ENCODE measurements around the gene MRPL4. TPM values are rescaled to one million over a fixed set of nuclear protein-coding genes. Genes with fewer than 3 reads are reported as not detected.

The MRPL4 gene
- total RNA-seq, 4 donors from 2014 or later: 39.9 to 78.0 (median 61.7) TPM

DNA sequence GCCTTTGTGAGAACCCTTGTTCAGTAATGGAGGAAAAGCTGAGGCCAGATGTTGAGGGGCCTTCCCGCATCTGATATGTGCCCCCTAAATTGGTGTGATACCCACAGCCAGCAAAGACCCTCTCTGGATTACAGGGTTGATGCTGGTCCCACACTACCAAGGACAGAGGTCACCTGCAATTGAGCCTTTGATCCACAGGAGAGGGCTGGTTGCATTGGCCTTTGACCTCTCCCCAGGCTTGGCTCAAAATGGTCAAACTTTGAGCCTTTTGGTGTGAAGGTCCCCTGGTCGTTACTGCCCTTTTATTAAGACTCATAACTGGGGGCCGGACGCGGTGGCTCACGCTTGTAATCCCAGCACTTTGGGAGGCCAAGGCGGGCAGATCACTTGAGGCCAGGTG lies 8.4 kb upstream of the MRPL4 start:
- Histone ChIP-seq H3K4me1 (no peaks in the 10 kb centered on the region), H3K4me3 (no peak overlapping the region), H3K9me3 (no peaks in the 10 kb centered on the region), H3K36me3 (no peaks in the 10 kb centered on the region), H3K27me3 (no peaks in the 10 kb centered on the region), H3K27ac (replicated peaks in 1 of 4) (no peak overlapping the region)
- TF ChIP-seq EP300 (IDR thresholded peaks at IDR 0.05) (no peak), POLR2A (IDR thresholded peaks at IDR 0.05; ENCODE audit: low read depth) (no peak), POLR2AphosphoS5 (IDR thresholded peaks at IDR 0.05) (no peak)
- TF ChIP-seq, protein P1, sequence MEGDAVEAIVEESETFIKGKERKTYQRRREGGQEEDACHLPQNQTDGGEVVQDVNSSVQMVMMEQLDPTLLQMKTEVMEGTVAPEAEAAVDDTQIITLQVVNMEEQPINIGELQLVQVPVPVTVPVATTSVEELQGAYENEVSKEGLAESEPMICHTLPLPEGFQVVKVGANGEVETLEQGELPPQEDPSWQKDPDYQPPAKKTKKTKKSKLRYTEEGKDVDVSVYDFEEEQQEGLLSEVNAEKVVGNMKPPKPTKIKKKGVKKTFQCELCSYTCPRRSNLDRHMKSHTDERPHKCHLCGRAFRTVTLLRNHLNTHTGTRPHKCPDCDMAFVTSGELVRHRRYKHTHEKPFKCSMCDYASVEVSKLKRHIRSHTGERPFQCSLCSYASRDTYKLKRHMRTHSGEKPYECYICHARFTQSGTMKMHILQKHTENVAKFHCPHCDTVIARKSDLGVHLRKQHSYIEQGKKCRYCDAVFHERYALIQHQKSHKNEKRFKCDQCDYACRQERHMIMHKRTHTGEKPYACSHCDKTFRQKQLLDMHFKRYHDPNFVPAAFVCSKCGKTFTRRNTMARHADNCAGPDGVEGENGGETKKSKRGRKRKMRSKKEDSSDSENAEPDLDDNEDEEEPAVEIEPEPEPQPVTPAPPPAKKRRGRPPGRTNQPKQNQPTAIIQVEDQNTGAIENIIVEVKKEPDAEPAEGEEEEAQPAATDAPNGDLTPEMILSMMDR (IDR thresholded peaks at IDR 0.05): no peak
- intact Hi-C loops (cut with DNase I): no loop called here
- WGBS: 95% methylated on average over 7 of the region's 7 CpGs
- no peak for DNase-seq (ENCODE audit: extremely low spot score)

DNA sequence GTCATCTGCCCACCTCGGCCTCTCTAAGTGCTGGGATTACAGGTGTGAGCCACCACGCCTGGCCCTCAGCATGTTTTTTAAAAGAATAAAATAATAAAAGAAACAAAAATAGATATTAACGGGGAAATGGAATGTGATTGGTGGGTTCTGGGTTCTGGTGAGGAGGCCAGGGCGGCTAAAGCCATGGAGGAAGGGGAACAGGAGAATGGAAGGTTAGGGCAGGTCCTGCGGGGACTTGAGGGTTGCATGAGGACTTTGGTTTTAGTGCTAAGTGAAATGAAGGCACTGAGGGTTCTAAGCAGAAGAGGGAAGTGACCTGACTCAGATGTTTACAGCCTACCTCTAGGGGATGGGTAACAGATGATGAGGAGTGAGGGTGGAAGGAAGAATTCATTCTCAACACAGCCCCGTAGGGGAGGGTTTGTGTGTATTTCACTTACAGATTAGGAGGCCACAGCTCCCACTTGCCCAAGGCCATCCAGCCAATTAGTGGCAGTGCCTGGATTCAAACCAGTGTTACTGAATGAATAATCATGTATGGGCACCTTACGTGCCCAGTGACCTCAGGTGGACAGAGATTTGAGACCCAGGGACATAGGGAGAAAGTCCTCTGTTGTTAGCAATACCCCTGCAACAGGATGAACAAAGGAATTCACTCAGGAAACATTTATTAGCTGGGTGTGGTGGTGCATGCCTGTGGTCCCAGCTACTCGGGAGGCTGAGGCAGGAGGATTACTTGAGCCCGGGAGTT lies 6.7 kb upstream of the MRPL4 start:
- no peak for TF ChIP-seq POLR2AphosphoS5 (IDR thresholded peaks at IDR 0.05)
- no peak overlapping the region for H3K27ac ChIP-seq (replicated peaks in 1 of 4)
- no peaks in the 10 kb centered on the region for H3K36me3 ChIP-seq
- H3K27me3 ChIP-seq: no peaks in the 10 kb centered on the region
- no peak for DNase-seq (ENCODE audit: extremely low spot score)
- H3K9me3 ChIP-seq: no peaks in the 10 kb centered on the region
- WGBS: 86% methylated on average over 9 of the region's 9 CpGs
- H3K4me1 ChIP-seq: peaks cover 6 to 9% (median 7%) of the 10 kb centered on the region in 4 donors
- no peak overlapping the region for H3K4me3 ChIP-seq
- intact Hi-C loops (cut with DNase I): loop anchor here (5.0 kb wide), 1 partner anchor 53 kb away; the partner anchor contains the start of gene DNMT1

DNA sequence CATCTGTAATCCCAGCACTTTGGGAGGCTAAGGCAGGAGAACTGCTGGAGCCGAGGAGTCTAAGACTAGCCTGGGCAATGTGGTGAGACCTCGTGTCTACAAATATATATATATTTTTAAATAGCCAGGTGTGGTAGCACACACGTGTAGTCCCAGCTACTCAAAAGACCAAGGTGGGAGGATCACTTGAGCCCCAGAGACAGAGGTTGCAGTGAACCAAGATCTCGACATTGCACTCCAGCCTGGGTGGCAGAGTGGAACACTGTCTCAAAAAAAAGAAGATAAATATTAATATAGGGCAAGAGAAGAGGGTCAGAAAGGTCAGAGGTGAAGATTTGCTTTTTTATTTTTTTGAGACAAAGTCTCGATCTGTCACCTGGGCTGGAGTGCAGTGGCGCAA lies 5.5 kb upstream of the MRPL4 start:
- Histone ChIP-seq H3K4me1 (peaks cover 14 to 21% (median 17%) of the 10 kb centered on the region in 4 donors), H3K9me3 (no peaks in the 10 kb centered on the region), H3K4me3 (no peak overlapping the region), H3K27me3 (no peaks in the 10 kb centered on the region), H3K36me3 (no peaks in the 10 kb centered on the region), H3K27ac (replicated peaks in 1 of 4) (no peak overlapping the region)
- 86% methylated on average over 6 of the region's 6 CpGs for WGBS
- DNase-seq (ENCODE audit: extremely low spot score): no peak
- intact Hi-C loops (cut with DNase I): loop anchor here (5.0 kb wide), 1 partner anchor 54 kb away; the partner anchor contains the start of gene DNMT1
- TF ChIP-seq POLR2AphosphoS5 (IDR thresholded peaks at IDR 0.05): no peak
- TF ChIP-seq, protein P1 (IDR thresholded peaks at IDR 0.05): no peak
- TF ChIP-seq POLR2A (IDR thresholded peaks at IDR 0.05; ENCODE audit: low read depth): no peak
- no peak for TF ChIP-seq EP300 (IDR thresholded peaks at IDR 0.05)

DNA sequence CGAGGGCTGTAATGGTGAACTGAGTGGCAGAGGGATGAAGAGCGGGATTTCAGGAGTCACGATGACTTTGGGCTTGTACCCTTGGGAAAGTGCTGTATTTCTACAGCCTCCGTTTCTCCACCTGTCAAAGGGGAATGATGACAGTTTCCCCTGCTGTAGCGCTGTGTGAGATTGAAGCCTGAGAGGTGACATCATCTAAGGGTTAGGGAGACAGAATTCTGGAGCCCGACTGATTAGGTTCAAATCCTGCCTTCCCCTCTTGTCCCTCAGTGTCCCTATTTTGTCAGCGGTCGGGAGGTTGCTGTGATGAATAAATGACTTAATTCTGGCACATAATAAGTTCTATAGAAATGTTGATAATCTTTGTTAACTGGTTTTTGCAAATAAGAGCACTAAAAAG lies 693 bp downstream of the MRPL4 start:
- Histone ChIP-seq H3K36me3 (peaks cover 20 to 42% (median 39%) of the 10 kb centered on the region in 4 donors), H3K27ac (replicated peaks in 1 of 4) (peak overlapping the region; percentile 80 to 89 (median 84)), H3K27me3 (no peaks in the 10 kb centered on the region), H3K4me1 (peaks cover 20 to 39% (median 36%) of the 10 kb centered on the region in 4 donors), H3K4me3 (peak overlapping the region; percentile 67 to 93 (median 87)), H3K9me3 (no peaks in the 10 kb centered on the region)
- DNase-seq (ENCODE audit: extremely low spot score): no peak
- intact Hi-C loops (cut with DNase I): loop anchor here (5.0 to 10.0 kb wide), 2 partner anchors 148 to 320 kb away; partner anchors contain the start of genes ANGPTL6 and PPAN
- TF ChIP-seq POLR2A (IDR thresholded peaks at IDR 0.05; ENCODE audit: low read depth): no peak
- TF ChIP-seq POLR2AphosphoS5 (IDR thresholded peaks at IDR 0.05): no peak
- no peak for TF ChIP-seq EP300 (IDR thresholded peaks at IDR 0.05)
- TF ChIP-seq, protein P1 (IDR thresholded peaks at IDR 0.05): no peak
- WGBS: 30% methylated on average over 8 of the region's 8 CpGs

DNA sequence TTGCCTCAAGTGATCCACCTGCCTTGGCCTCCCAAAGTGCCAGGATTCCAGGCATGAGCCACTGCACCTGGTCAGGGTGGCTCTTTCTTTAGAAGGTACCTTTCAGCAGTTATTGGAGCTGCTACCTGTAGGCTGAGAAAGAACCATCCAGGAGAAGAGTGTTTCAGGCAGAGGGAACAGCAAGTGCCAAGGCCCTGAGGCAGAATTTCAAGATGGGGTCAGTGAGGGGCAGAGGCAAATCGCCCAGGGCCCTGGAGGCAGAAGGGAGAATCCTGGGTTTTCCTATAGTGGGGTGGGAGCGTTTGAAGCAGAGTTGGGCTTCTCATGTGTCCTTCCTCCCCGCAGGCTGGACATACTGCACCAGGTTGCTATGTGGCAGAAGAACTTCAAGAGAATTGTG lies 2.2 kb downstream of the MRPL4 start:
- H3K36me3 ChIP-seq: peaks cover 31 to 55% (median 50%) of the 10 kb centered on the region in 4 donors
- intact Hi-C loops (cut with DNase I): loop anchor here (5.0 to 10.0 kb wide), 2 partner anchors 149 to 322 kb away; partner anchors contain the start of genes ANGPTL6 and PPAN
- no peaks in the 10 kb centered on the region for H3K9me3 ChIP-seq
- no peak overlapping the region for H3K27ac ChIP-seq (replicated peaks in 1 of 4)
- DNase-seq (ENCODE audit: extremely low spot score): no peak
- H3K27me3 ChIP-seq: no peaks in the 10 kb centered on the region
- peaks cover 20 to 42% (median 39%) of the 10 kb centered on the region in 4 donors for H3K4me1 ChIP-seq
- no peak overlapping the region for H3K4me3 ChIP-seq
- TF ChIP-seq, protein P1 (IDR thresholded peaks at IDR 0.05): no peak
- TF ChIP-seq POLR2A (IDR thresholded peaks at IDR 0.05; ENCODE audit: low read depth) (no peak), EP300 (IDR thresholded peaks at IDR 0.05) (no peak), POLR2AphosphoS5 (IDR thresholded peaks at IDR 0.05) (no peak)
- 90% methylated on average over 3 of the region's 3 CpGs for WGBS
